Neural crest cell (in vitro differentiated cells): ENCODE results near the gene R3HDM4. TPM values are rescaled to one million over a fixed set of nuclear protein-coding genes. Genes with fewer than 3 reads are reported as not detected.
"Not testable (repeated sequence)": the region's sequence is repeated elsewhere in the genome, so short reads cannot be mapped to it uniquely, and the experiment has no call there.

Source experiments
- DNase-seq: peaks from one replicate; pipeline ENCODE4 v3.0.0; 2021; ENCODE audit warnings: low read depth, mixed read lengths, low spot score
- H3K27ac Mint-ChIP-seq: one replicate; pipeline ENCODE4 v1.8.0; 2021; ENCODE audit warnings: mild to moderate bottlenecking, mixed read lengths; ENCODE audit not compliant: unreplicated experiment
- H3K27me3 Mint-ChIP-seq: 2 replicates; pipeline ENCODE4 v1.8.0; 2021; ENCODE audit warnings: low read depth, mild to moderate bottlenecking, mixed read lengths
- H3K36me3 Mint-ChIP-seq: 2 replicates; pipeline ENCODE4 v1.8.0; 2021; ENCODE audit warnings: low read depth, mild to moderate bottlenecking, mixed read lengths
- H3K4me1 Mint-ChIP-seq: 2 replicates; pipeline ENCODE4 v1.8.0; 2021; ENCODE audit warnings: mixed read lengths
- H3K4me3 Mint-ChIP-seq: one replicate; pipeline ENCODE4 v1.8.0; 2021; ENCODE audit warnings: mild to moderate bottlenecking, mixed read lengths
- H3K9me3 Mint-ChIP-seq: 2 replicates; pipeline ENCODE4 v1.8.0; 2021; ENCODE audit warnings: mixed read lengths
- CTCF ChIP-seq: fragments of 200-600 bp; sonication (generic); conservative IDR thresholded peaks from 2 replicates; pipeline ENCODE4 v1.5.0; 2021; ENCODE audit warnings: antibody characterized with exemption, mild to moderate bottlenecking
- total RNA-seq: library from RNA; stranded (reverse); gene quantifications from 2 replicates; pipeline ENCODE4 v1.2.1, GENCODE V29; 2021

The R3HDM4 gene
- total RNA-seq, 1 donor from 2014 or later, result 50.9 TPM

- H3K4me1 Mint-ChIP-seq, result peaks cover 3% of the 10 kb centered on the region
- TF ChIP-seq CTCF, result no peak
Measured at GRCh38 chr19:858284-858683, 54.7 kb downstream of the R3HDM4 start.

GRCh38 chr19:855566-856120, 57.4 kb downstream of the R3HDM4 start:
- TF ChIP-seq CTCF, result no peak
- Mint-ChIP-seq H3K27ac (no peak overlapping the region), H3K9me3 (no peaks in the 10 kb centered on the region), H3K4me3 (no peak overlapping the region), H3K27me3 (peaks cover 32% of the 10 kb centered on the region), H3K4me1 (no peaks in the 10 kb centered on the region), H3K36me3 (no peaks in the 10 kb centered on the region)
- DNase-seq, result no peak

More at GRCh38 chr19:858284-858683, 54.7 kb downstream of the R3HDM4 start:
- Mint-ChIP-seq H3K9me3 (no peaks in the 10 kb centered on the region), H3K4me3 (no peak overlapping the region), H3K27me3 (peaks cover 52% of the 10 kb centered on the region), H3K27ac (no peak overlapping the region), H3K36me3 (no peaks in the 10 kb centered on the region)
- no peak for DNase-seq

GRCh38 chr19:855142-855541, 57.9 kb downstream of the R3HDM4 start:
- DNase-seq, result no peak

GRCh38 chr19:854549-854948, 58.5 kb downstream of the R3HDM4 start:
- Mint-ChIP-seq H3K27me3 (peaks cover 27% of the 10 kb centered on the region), H3K4me1 (no peaks in the 10 kb centered on the region), H3K27ac (no peak overlapping the region), H3K36me3 (no peaks in the 10 kb centered on the region), H3K4me3 (no peak overlapping the region), H3K9me3 (no peaks in the 10 kb centered on the region)
- no peak for TF ChIP-seq CTCF
- no peak for DNase-seq

More at GRCh38 chr19:855142-855541, 57.9 kb downstream of the R3HDM4 start:
- H3K4me3 Mint-ChIP-seq, result no peak overlapping the region
- H3K27me3 Mint-ChIP-seq, result peaks cover 29% of the 10 kb centered on the region
- H3K36me3 Mint-ChIP-seq, result no peaks in the 10 kb centered on the region
- H3K27ac Mint-ChIP-seq, result no peak overlapping the region
- H3K9me3 Mint-ChIP-seq, result no peaks in the 10 kb centered on the region
- no peak for TF ChIP-seq CTCF
- H3K4me1 Mint-ChIP-seq, result no peaks in the 10 kb centered on the region

GRCh38 chr19:853614-854220, 59.3 kb downstream of the R3HDM4 start:
- not testable (repeated sequence) for H3K27ac Mint-ChIP-seq, H3K4me1 Mint-ChIP-seq, H3K4me3 Mint-ChIP-seq, H3K36me3 Mint-ChIP-seq, H3K9me3 Mint-ChIP-seq, DNase-seq
- peaks cover 29% of the 10 kb centered on the region for H3K27me3 Mint-ChIP-seq

- Mint-ChIP-seq H3K9me3 (no peaks in the 10 kb centered on the region), H3K36me3 (no peaks in the 10 kb centered on the region), H3K27ac (no peak overlapping the region), H3K4me3 (no peak overlapping the region), H3K4me1 (no peaks in the 10 kb centered on the region), H3K27me3 (peaks cover 28% of the 10 kb centered on the region)
- no peak for TF ChIP-seq CTCF
- no peak for DNase-seq
Measured at GRCh38 chr19:853014-853585, 59.9 kb downstream of the R3HDM4 start.
